Occipital lobe (tissue), 2 donors: ENCODE data around the gene NFIC. TPM values are rescaled to one million over a fixed set of nuclear protein-coding genes. Genes with fewer than 3 reads are reported as not detected.

Experiments used
- DNase-seq: peaks from one replicate; lab custom pipeline; 2025; lab: John Stamatoyannopoulos, UW
- total RNA-seq: library from RNA; depleted of rRNA; stranded (reverse); fragments of >200 nt; gene quantifications from one replicate; pipeline ENCODE4 v1.2.3, GENCODE V29; 2014

NFIC gene
- total RNA-seq, 1 donor from 2014 or later: 6.6 TPM

GRCh38 chr19:3359015-3359918 lies 7.1 kb upstream of the NFIC start:
- peak; percentile 81 for DNase-seq

DNA sequence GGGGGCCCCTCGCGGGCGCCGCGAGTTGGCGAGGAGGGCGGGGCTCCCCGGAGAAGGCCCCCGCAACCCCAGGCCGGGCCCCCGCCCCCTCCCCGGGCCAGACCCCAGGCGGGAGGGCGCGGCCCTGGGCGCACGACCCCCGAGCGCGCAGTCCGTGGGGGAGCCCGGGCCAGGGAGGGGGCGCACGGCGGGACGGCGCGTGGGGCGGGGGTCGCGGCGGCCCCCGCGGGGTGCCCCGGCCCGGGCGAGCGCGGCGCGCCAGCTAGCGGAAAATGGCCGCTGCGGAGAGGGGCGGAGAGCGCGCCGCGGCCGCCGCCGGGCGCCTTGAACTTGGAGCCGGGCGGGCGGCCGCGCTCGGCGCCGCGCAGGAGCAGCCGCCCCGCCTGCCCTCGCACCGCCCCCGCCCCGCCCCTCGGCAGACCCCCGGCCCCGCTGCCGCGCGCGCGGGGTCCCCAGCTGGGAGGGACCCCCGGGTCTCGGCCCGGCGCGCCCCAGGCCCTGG lies 6.4 kb upstream of the NFIC start:
- no peak for DNase-seq

GRCh38 chr19:3360421-3361383 lies 5.7 kb upstream of the NFIC start:
- peak; percentile 62 for DNase-seq

DNA sequence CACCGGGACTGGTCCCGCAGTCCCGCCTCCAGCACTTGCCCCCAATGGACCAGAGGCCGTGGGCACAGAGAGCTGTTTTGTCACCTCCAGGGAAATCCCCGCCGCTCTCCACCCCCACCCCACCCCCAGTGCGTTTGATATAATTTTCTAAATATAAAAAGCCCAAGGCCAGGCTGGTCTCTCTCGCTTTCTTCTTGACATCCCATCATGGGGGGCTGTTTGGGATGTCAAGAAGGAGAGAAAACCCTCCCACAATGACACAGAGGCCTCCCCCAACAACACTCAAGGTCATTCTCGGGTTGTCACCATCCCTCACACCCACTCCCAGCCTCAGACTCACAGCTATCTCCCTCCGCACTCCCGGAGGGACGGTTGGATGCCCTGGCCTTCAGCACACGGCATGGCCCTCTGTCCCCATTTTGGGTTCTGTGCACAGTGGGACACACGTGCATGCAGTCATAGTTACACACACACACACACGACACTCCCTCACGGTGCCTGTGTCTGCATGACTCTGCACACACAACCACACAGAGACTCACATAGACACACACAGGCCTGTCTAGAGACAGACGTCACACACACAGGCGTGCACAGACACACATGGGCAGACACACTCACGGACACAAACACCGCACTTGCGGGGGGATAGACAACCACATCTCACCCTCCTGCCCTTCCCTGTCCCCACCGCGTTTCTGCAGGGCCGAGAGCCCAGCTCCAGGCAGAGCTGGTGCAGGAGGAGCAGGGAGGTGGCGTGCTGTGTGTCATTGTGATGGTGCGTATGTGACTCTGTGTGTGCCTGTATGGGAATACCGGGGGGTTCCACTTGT lies 4.8 kb upstream of the NFIC start:
- no peak for DNase-seq

DNA sequence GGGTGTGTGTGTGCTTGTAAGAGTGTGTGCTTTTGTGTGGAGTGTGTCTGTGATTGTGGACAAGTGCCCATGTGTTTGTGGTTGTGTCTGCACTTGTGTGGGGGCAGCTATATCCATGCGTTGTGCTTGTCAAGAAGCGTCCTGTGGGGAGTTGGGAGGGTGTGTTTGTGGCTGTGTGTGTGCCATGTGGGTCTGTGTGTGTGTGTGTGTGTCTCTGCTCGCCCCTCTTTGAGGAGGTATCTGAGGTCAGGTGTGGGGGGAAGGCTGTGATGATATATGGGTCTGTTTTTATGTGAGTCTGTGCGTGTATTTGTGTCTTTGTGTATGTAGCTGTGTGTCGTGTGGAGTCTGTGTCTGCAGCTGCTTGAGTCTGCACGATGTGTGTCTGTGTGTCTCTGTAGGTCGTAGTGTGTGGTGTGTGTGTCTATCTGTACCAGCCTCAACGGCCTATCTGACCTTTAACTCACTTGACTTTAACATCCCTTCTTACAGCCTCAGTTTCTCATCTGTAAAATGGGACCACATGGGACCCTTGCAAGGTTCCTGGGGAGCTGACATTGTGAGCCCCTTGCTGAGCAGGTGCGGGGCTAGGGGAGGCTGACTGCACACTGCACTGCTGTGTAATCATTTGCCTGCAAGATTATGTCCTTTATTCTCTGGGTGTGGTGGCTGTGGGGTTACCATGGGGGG lies 4.0 kb upstream of the NFIC start:
- no peak for DNase-seq

- DNase-seq: no peak
Measured at GRCh38 chr19:3363841-3364500, 2.4 kb upstream of the NFIC start.

GRCh38 chr19:3364501-3364858 lies 1.9 kb upstream of the NFIC start:
- DNase-seq: no peak

DNA sequence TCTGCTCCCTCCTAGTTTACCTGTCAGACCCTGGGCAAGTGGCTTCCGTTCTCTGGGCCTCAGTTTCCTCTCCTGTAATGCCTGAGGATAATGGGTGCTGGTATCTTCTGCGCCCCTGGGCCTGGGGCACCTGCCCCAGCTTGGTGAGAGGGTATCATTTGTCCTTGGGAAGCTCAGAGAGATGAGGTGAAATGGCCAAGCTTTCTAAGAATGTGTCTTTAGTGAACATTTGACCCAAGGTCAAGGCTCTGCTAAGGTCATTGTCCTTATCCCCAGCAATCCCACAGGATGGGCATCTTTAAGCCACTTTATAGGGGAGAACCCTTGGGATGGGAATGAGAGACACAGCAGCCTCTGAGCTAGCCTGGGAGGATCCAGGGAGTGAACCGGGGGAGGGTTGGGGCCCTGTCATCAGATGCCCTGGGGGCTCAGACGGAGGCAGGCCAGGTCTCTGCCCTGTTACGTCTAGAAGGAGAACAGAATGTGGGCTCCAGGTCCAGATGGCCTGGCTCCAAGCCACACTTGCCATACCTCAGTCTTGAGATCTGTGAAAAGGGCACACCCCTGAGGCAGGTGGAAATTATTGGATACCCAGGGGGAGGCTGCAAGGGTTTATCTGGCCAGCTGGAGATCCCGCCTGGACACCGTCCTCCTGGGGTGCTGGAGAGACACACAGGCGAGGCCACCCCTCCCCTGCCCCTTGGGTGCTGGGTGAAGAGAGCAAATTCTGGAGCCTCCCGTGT lies 1.1 kb upstream of the NFIC start:
- no peak for DNase-seq

DNA sequence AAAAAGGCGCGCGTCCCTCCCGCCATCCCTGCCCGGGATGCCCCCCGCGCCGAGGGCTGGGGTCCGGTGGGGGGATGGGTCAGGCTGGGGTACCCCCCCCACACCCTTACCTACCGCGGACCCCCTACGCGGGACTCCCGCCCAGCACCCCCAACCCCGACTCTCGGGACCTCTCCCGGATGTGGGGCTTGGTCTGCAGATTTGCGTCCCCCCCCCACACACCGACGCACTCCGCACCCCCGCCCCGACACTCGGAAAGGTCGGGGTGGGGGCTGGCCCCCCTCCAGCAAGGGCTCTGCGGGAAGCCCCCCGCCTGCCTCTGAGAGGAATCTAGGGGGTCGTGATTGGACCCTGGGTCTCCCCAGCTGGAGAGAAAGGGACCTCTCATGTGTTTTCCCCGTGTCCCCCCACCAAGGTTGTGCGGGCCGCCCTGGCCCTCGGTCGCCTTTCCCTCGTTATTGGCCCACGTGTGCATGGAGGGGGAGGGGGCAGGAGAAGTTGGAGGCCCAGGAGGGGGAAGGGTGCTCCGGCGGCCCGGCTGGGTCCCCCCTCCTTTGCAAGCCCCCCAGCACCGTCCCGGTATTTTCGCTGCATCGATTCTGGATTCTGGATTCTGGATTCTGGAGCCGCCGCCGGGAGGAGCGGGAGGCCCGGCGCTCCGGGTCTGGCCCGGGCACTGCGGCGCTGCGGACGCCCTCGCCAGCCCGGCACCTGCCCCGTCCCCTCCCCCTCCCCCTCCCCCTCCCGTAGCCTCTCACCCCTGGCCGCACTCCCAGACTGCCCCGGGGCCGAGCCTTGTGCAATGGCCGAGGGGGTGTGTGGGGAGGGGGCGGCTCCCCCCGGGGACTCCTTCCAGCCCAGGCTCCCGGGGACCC lies 607 bp downstream of the NFIC start:
- no peak for DNase-seq

GRCh38 chr19:3367628-3368440 lies 1.5 kb downstream of the NFIC start:
- no peak for DNase-seq

GRCh38 chr19:3368441-3368795 lies 2.0 kb downstream of the NFIC start:
- no peak for DNase-seq

- DNase-seq: no peak
Measured at GRCh38 chr19:3368848-3369336, 2.5 kb downstream of the NFIC start.

GRCh38 chr19:3369337-3370213 lies 3.2 kb downstream of the NFIC start:
- no peak for DNase-seq

- DNase-seq: no peak
Measured at GRCh38 chr19:3370214-3370720, 3.9 kb downstream of the NFIC start.

- no peak for DNase-seq
Measured at GRCh38 chr19:3370728-3371591, 4.6 kb downstream of the NFIC start.
